Mesodermal cell (in vitro differentiated cells): ENCODE data around the gene DECR2.
A peak's percentile ranks its signal among the peaks of the same experiment; 100 is the strongest.
"Not testable (repeated sequence)": the region's sequence is repeated elsewhere in the genome, so short reads cannot be mapped to it uniquely, and the experiment has no call there.

ENCODE experiments used
- H3K27ac ChIP-seq: 2 replicates; pipeline ENCODE4 v1.7.0; 2013; ENCODE audit warnings: mild to moderate bottlenecking, low read depth, low read length, moderate library complexity; ENCODE audit not compliant: severe bottlenecking
- H3K36me3 ChIP-seq: 2 replicates; pipeline ENCODE4 v1.7.1; 2013; ENCODE audit warnings: mild to moderate bottlenecking, low read length, moderate library complexity; ENCODE audit not compliant: control insufficient read depth, insufficient read depth
- H3K4me1 ChIP-seq: one replicate; pipeline ENCODE4 v1.7.1; 2013; ENCODE audit warnings: mild to moderate bottlenecking, low read length; ENCODE audit not compliant: insufficient read depth, control insufficient read depth, poor library complexity, severe bottlenecking
- H3K4me3 ChIP-seq: 2 replicates; pipeline ENCODE4 v1.7.0; 2013; ENCODE audit warnings: low read length, control low read depth, mild to moderate bottlenecking; ENCODE audit not compliant: insufficient read depth, poor library complexity, severe bottlenecking; ENCODE audit errors: extremely low read depth
- H3K9me3 ChIP-seq: 2 replicates; pipeline ENCODE4 v1.7.1; 2013; ENCODE audit warnings: mild to moderate bottlenecking, low read length, moderate library complexity; ENCODE audit not compliant: control insufficient read depth
- WGBS, 2 experiments: methylation state at CpG; one replicate each; pipeline ENCODE4 v1.1.5; 2013; ENCODE audit warnings: missing lambda C conversion rate in 2 of 2; ENCODE audit not compliant: insufficient coverage in 2 of 2; 5-methylcytosine and 5-hydroxymethylcytosine counted together

DECR2 gene

GRCh38 chr16:381012-381788, 20.5 kb upstream of the DECR2 start:
- H3K4me3 ChIP-seq: peak overlapping the region; percentile 92
- H3K9me3 ChIP-seq: no peaks in the 10 kb centered on the region
- peaks cover 32% of the 10 kb centered on the region for H3K36me3 ChIP-seq
- H3K27ac ChIP-seq: no peak overlapping the region
- 0 to 1% methylated on average over 45 to 50 of the region's 73 CpGs for WGBS, 2 experiments
- H3K4me1 ChIP-seq: peaks cover 24% of the 10 kb centered on the region

- Histone ChIP-seq H3K36me3 (peaks cover 24% of the 10 kb centered on the region), H3K9me3 (no peaks in the 10 kb centered on the region), H3K27ac (no peak within 1 kb of the TSS), H3K4me1 (peaks cover 29% of the 10 kb centered on the region), H3K4me3 (peak within 1 kb of the TSS; percentile 92)
- WGBS, 2 experiments: 0 to 2% methylated on average over 60 to 63 of the region's 123 CpGs
Observed at GRCh38 chr16:381789-382717, 19.6 kb upstream of the DECR2 start, which contains the start of gene PGAP6. Gene PGAP6, minus strand, starts transcription at chr16:381978. Its CDS starts 157 bp downstream, at chr16:381821.

- WGBS, 2 experiments: 8 to 10% methylated on average over 24 to 31 of the region's 33 CpGs
- peaks cover 35% of the 10 kb centered on the region for H3K4me1 ChIP-seq
- H3K4me3 ChIP-seq: peak overlapping the region; percentile 55
- H3K36me3 ChIP-seq: peaks cover 15% of the 10 kb centered on the region
- peak overlapping the region; percentile 75 for H3K27ac ChIP-seq
- H3K9me3 ChIP-seq: no peaks in the 10 kb centered on the region
Observed at GRCh38 chr16:383326-384051, 18.2 kb upstream of the DECR2 start.

- no peaks in the 10 kb centered on the region for H3K36me3 ChIP-seq
- H3K27ac ChIP-seq: peak overlapping the region; percentile 66
- H3K9me3 ChIP-seq: peaks cover under 1% of the 10 kb centered on the region
- 87 to 88% methylated on average over 18 to 19 of the region's 19 CpGs for WGBS, 2 experiments
- H3K4me3 ChIP-seq: no peak overlapping the region
- peaks cover 30% of the 10 kb centered on the region for H3K4me1 ChIP-seq
Observed at GRCh38 chr16:386641-387156, 15.0 kb upstream of the DECR2 start.

- Histone ChIP-seq H3K4me1 (peaks cover 26% of the 10 kb centered on the region), H3K27ac (peak overlapping the region; percentile 74)
- not testable (repeated sequence) for H3K36me3 ChIP-seq, H3K4me3 ChIP-seq, H3K9me3 ChIP-seq
- WGBS, 2 experiments: 77 to 85% methylated on average over 10 to 11 of the region's 20 CpGs
Observed at GRCh38 chr16:387761-388666, 13.7 kb upstream of the DECR2 start.

- Histone ChIP-seq H3K27ac (no peak overlapping the region), H3K36me3 (no peaks in the 10 kb centered on the region), H3K4me3 (no peak overlapping the region), H3K4me1 (peaks cover 12% of the 10 kb centered on the region), H3K9me3 (peaks cover 7% of the 10 kb centered on the region)
- 90 to 93% methylated on average over 10 of the region's 10 CpGs for WGBS, 2 experiments
Observed at GRCh38 chr16:389352-389751, 12.3 kb upstream of the DECR2 start.

GRCh38 chr16:391885-392335, 9.8 kb upstream of the DECR2 start:
- Histone ChIP-seq H3K36me3 (no peaks in the 10 kb centered on the region), H3K27ac (no peak overlapping the region), H3K4me1 (peaks cover 7% of the 10 kb centered on the region), H3K9me3 (peaks cover 7% of the 10 kb centered on the region), H3K4me3 (no peak overlapping the region)
- WGBS, 2 experiments: 49 to 67% methylated on average over 5 to 6 of the region's 7 CpGs

- Histone ChIP-seq H3K36me3 (no peaks in the 10 kb centered on the region), H3K27ac (no peak overlapping the region), H3K4me3 (no peak overlapping the region), H3K4me1 (peaks cover 4% of the 10 kb centered on the region), H3K9me3 (peaks cover 7% of the 10 kb centered on the region)
- WGBS, 2 experiments: 92 to 93% methylated on average over 5 to 7 of the region's 7 CpGs
Observed at GRCh38 chr16:392450-393030, 9.1 kb upstream of the DECR2 start.

GRCh38 chr16:396199-396598, 5.5 kb upstream of the DECR2 start:
- WGBS, 2 experiments: 29 to 67% methylated on average over 1 to 2 of the region's 3 CpGs
- H3K27ac ChIP-seq: peak overlapping the region; percentile 8

More at GRCh38 chr16:396199-396598, 5.5 kb upstream of the DECR2 start:
- Histone ChIP-seq H3K4me1 (no peaks in the 10 kb centered on the region), H3K36me3 (peaks cover 26% of the 10 kb centered on the region), H3K9me3 (peaks cover 7% of the 10 kb centered on the region), H3K4me3 (peak overlapping the region; percentile 38)
